Neuronal stem cell (in vitro differentiated cells): Measurements from ENCODE around the gene CNTNAP1.
A peak's percentile ranks its signal among the peaks of the same experiment; 100 is the strongest.

ENCODE experiments used
- DNase-seq: peaks from one replicate; pipeline ENCODE4 v3.0.0-alpha.2; 2013; ENCODE audit warnings: low spot score
- H2AFZ ChIP-seq: one replicate; pipeline ENCODE4 v1.6.1; 2013; ENCODE audit warnings: mild to moderate bottlenecking, low read length, inconsistent platforms
- H2AK5ac ChIP-seq: 2 replicates; pipeline ENCODE4 v1.6.1; 2013; ENCODE audit warnings: low read depth, mild to moderate bottlenecking, inconsistent platforms, low read length, moderate library complexity, mixed read lengths
- H2BK120ac ChIP-seq: 2 replicates; pipeline ENCODE4 v1.6.1; 2013; ENCODE audit warnings: low read depth, mild to moderate bottlenecking, inconsistent platforms, low read length, moderate library complexity, mixed read lengths
- H2BK12ac ChIP-seq: one replicate; pipeline ENCODE4 v1.6.1; 2013; ENCODE audit warnings: low read length, inconsistent platforms
- H2BK15ac ChIP-seq: 2 replicates; pipeline ENCODE4 v1.6.1; 2013; ENCODE audit warnings: mild to moderate bottlenecking, low read length, inconsistent platforms, mixed read lengths
- H2BK5ac ChIP-seq: one replicate; pipeline ENCODE4 v1.6.1; 2013; ENCODE audit warnings: inconsistent platforms, mild to moderate bottlenecking, low read length, moderate library complexity
- H3K14ac ChIP-seq: one replicate; pipeline ENCODE4 v1.6.1; 2013; ENCODE audit warnings: low read length, inconsistent platforms
- H3K18ac ChIP-seq: 2 replicates; pipeline ENCODE4 v1.6.1; 2013; ENCODE audit warnings: low read length, inconsistent platforms
- H3K23ac ChIP-seq: 2 replicates; pipeline ENCODE4 v1.6.1; 2013; ENCODE audit warnings: low read depth, mild to moderate bottlenecking, mixed read lengths, low read length, inconsistent platforms; ENCODE audit not compliant: poor library complexity
- H3K27ac ChIP-seq: replicated peaks from 3 replicates; pipeline ENCODE4 v1.5.1; 2013; ENCODE audit warnings: low read length, inconsistent platforms
- H3K27me3 ChIP-seq, 3 experiments: 2 replicates each; pipeline ENCODE4 v1.6.1; 2013; ENCODE audit warnings: low read length in 3 of 3, mild to moderate bottlenecking in 2 of 3, inconsistent platforms in 1 of 3, low read depth in 1 of 3, mixed read lengths in 1 of 3, moderate library complexity in 1 of 3; ENCODE audit not compliant: control insufficient read depth in 3 of 3, insufficient read depth in 3 of 3
- H3K36me3 ChIP-seq, 2 donors: replicated peaks in 1 of 2; 2 replicates each; pipeline ENCODE4 v1.6.1; 2013; ENCODE audit warnings: low read length in 2 of 2; ENCODE audit not compliant: control insufficient read depth in 2 of 2, insufficient read depth in 2 of 2
- H3K4ac ChIP-seq: 2 replicates; pipeline ENCODE4 v1.6.1; 2013; ENCODE audit warnings: inconsistent platforms, mild to moderate bottlenecking, low read length, moderate library complexity
- H3K4me1 ChIP-seq, 2 donors: 1 replicate in 1 of 2; 2 replicates in 1 of 2; pipeline ENCODE4 v1.6.1; 2013; ENCODE audit warnings: low read length in 2 of 2, low read depth in 1 of 2; ENCODE audit not compliant: control insufficient read depth in 2 of 2, insufficient read depth in 1 of 2
- H3K4me2 ChIP-seq: one replicate; pipeline ENCODE4 v1.6.1; 2013; ENCODE audit warnings: mild to moderate bottlenecking, low read length, inconsistent platforms; ENCODE audit not compliant: insufficient read depth, poor library complexity, severe bottlenecking
- H3K4me3 ChIP-seq, 2 donors: 2 replicates each; pipeline ENCODE4 v1.5.1; 2013; ENCODE audit warnings: low read length in 2 of 2, mild to moderate bottlenecking in 2 of 2, inconsistent platforms in 1 of 2, moderate library complexity in 1 of 2
- H3K79me1 ChIP-seq: one replicate; pipeline ENCODE4 v1.6.1; 2013; ENCODE audit warnings: low read depth, mild to moderate bottlenecking, inconsistent platforms, low read length, moderate library complexity
- H3K9ac ChIP-seq: one replicate; pipeline ENCODE4 v1.6.1; 2013; ENCODE audit warnings: mild to moderate bottlenecking, low read depth, low read length, inconsistent platforms; ENCODE audit not compliant: poor library complexity
- H3K9me3 ChIP-seq, 2 donors: replicated peaks in 1 of 2; 2 replicates each; pipeline versions ENCODE3 to v1.6.1; 2013; ENCODE audit warnings: low read length in 2 of 2, mild to moderate bottlenecking in 2 of 2, inconsistent platforms in 1 of 2, low read depth in 1 of 2, mixed read lengths in 1 of 2, moderate library complexity in 1 of 2; ENCODE audit not compliant: control insufficient read depth in 2 of 2, insufficient read depth in 1 of 2
- H4K8ac ChIP-seq: one replicate; pipeline ENCODE4 v1.6.1; 2013; ENCODE audit warnings: low read depth, mild to moderate bottlenecking, inconsistent platforms, low read length, moderate library complexity
- H4K91ac ChIP-seq: one replicate; pipeline ENCODE4 v1.6.1; 2013; ENCODE audit warnings: low read length, low read depth, mild to moderate bottlenecking, inconsistent platforms; ENCODE audit not compliant: poor library complexity
- WGBS, 2 donors: extraction: QIAGEN DNeasy Blood & Tissue Kit; methylation state at CpG; one replicate each; pipeline ENCODE4 v1.1.7; 2013; ENCODE audit warnings: missing lambda C conversion rate in 2 of 2, mixed read lengths in 1 of 2; ENCODE audit not compliant: insufficient read length in 2 of 2, insufficient replicate concordance in 1 of 2; ENCODE audit errors: extremely low coverage in 2 of 2; 5-methylcytosine and 5-hydroxymethylcytosine counted together

The CNTNAP1 gene

DNA sequence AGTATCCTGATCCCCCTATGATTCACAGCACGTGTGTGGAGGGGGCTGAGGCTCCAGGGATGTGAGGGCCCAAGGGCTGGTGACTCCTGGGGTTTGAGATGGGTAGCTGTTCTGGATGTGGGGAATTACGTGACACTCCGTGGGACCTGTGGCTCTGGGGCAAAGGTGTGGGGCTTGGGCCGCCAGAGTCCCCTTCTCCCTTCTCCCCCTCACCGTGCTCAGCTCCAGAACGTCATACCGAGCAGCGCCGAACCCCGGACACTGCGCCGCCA is 12.7 kb upstream of the CNTNAP1 start:
- H3K79me1 ChIP-seq: peaks cover 6% of the 10 kb centered on the region
- no peak for DNase-seq
- H4K91ac ChIP-seq: no peak overlapping the region
- peak overlapping the region in 1 of 2 donors; percentile 69 for H3K4me3 ChIP-seq
- H3K27me3 ChIP-seq: peaks cover 0 to 40% (median 3%) of the 10 kb centered on the region in 3 experiments
- no peak overlapping the region for H2AFZ ChIP-seq
- peak overlapping the region; percentile 3 for H2AK5ac ChIP-seq
- H3K9me3 ChIP-seq: peaks cover 0 to 2% of the 10 kb centered on the region in 2 donors
- H3K36me3 ChIP-seq: peaks cover 13 to 80% of the 10 kb centered on the region in 2 donors
- H3K27ac ChIP-seq: no peak overlapping the region
- H3K4me2 ChIP-seq: peak overlapping the region; percentile 93
- H3K4ac ChIP-seq: no peak overlapping the region
- no peak overlapping the region for H2BK120ac ChIP-seq
- no peak overlapping the region for H2BK5ac ChIP-seq
- no peak overlapping the region for H3K23ac ChIP-seq
- H3K9ac ChIP-seq: peak overlapping the region; percentile 91
- H2BK15ac ChIP-seq: peak overlapping the region; percentile 55
- peaks cover under 1 to 26% of the 10 kb centered on the region in 2 donors for H3K4me1 ChIP-seq
- H3K18ac ChIP-seq: peak overlapping the region; percentile 95
- WGBS, 2 donors: no CpG with 5 or more reads among the region's 12 CpGs
- H4K8ac ChIP-seq: no peak overlapping the region
- H2BK12ac ChIP-seq: no peak overlapping the region
- H3K14ac ChIP-seq: no peak overlapping the region

GRCh38 chr17:42669977-42670788 is 12.1 kb upstream of the CNTNAP1 start:
- Histone ChIP-seq H3K27ac (no peak overlapping the region), H3K4me1 (peaks cover 6 to 31% of the 10 kb centered on the region in 2 donors), H3K23ac (peak overlapping the region; percentile 65), H3K18ac (peak overlapping the region; percentile 95), H3K4me3 (peak overlapping the region in 1 of 2 donors; percentile 76), H2BK15ac (peak overlapping the region; percentile 55), H4K8ac (peak overlapping the region; percentile 43), H3K27me3 (peaks cover 0 to 46% (median 4%) of the 10 kb centered on the region in 3 experiments), H3K4me2 (peak overlapping the region; percentile 93), H3K9ac (peak overlapping the region; percentile 91), H3K36me3 (peaks cover 13 to 80% of the 10 kb centered on the region in 2 donors), H3K14ac (no peak overlapping the region), H3K4ac (no peak overlapping the region), H3K79me1 (peaks cover 8% of the 10 kb centered on the region), H2AK5ac (peak overlapping the region; percentile 84), H2AFZ (no peak overlapping the region), H2BK120ac (no peak overlapping the region), H3K9me3 (peaks cover 0 to 2% of the 10 kb centered on the region in 2 donors), H2BK5ac (no peak overlapping the region), H4K91ac (no peak overlapping the region), H2BK12ac (peak overlapping the region; percentile 41)
- no peak for DNase-seq
- WGBS, 2 donors: no CpG with 5 or more reads among the region's 87 CpGs

- Histone ChIP-seq H3K9ac (peak overlapping the region; percentile 81), H3K23ac (peak overlapping the region; percentile 73), H3K4me3 (no peak overlapping the region), H2BK12ac (peak overlapping the region; percentile 84), H4K91ac (no peak overlapping the region), H2AFZ (no peak overlapping the region), H3K9me3 (peaks cover 0 to 2% of the 10 kb centered on the region in 2 donors), H4K8ac (no peak overlapping the region), H3K27me3 (peaks cover 0 to 54% (median 10%) of the 10 kb centered on the region in 3 experiments), H3K4me2 (peak overlapping the region; percentile 93), H3K4me1 (peaks cover 12 to 38% of the 10 kb centered on the region in 2 donors), H2BK15ac (peak overlapping the region; percentile 81), H3K79me1 (peaks cover 15% of the 10 kb centered on the region), H3K27ac (no peak overlapping the region), H3K18ac (peak overlapping the region; percentile 64), H3K4ac (no peak overlapping the region), H2AK5ac (peak overlapping the region; percentile 84), H3K14ac (no peak overlapping the region), H3K36me3 (peaks cover 13 to 72% of the 10 kb centered on the region in 2 donors), H2BK5ac (no peak overlapping the region), H2BK120ac (peak overlapping the region; percentile 81)
- DNase-seq: no peak
- WGBS, 2 donors: no CpG with 5 or more reads among the region's 50 CpGs
These were observed 11.3 kb upstream of the CNTNAP1 start for GRCh38 chr17:42670789-42671657.

DNA sequence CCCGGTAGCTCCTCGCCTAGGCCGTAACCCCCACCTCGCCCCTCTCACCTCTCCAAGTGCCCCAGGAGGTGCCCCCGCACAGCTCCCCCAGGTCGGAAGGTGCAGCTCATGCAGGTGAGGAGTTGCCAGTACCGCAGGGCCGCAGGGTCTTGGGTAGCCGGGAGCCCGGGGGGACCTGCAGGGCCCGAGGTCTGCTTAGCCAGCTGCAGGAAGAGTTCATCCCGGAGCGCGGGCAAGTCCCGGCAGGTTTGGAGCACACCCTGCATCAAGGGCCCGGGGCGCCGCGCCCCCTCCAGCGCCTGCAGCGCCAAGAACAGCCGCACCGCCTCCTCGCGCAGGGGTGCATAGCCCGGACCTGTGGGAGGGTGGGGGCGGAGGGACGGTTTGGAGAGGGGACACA is 10.3 kb upstream of the CNTNAP1 start:
- no CpG with 5 or more reads among the region's 28 CpGs for WGBS, 2 donors
- H3K27me3 ChIP-seq: peaks cover 0 to 58% (median 10%) of the 10 kb centered on the region in 3 experiments

More for the DNA sequence above, 10.3 kb upstream of the CNTNAP1 start:
- Histone ChIP-seq H3K14ac (peak overlapping the region; percentile 38), H3K79me1 (peaks cover 19% of the 10 kb centered on the region), H3K23ac (peak overlapping the region; percentile 55), H2AK5ac (no peak overlapping the region), H2BK12ac (no peak overlapping the region), H3K36me3 (peaks cover 7 to 63% of the 10 kb centered on the region in 2 donors), H3K4me3 (no peak overlapping the region), H2BK15ac (no peak overlapping the region), H3K4ac (peak overlapping the region; percentile 37), H3K18ac (peak overlapping the region; percentile 48), H3K4me1 (peaks cover 12 to 38% of the 10 kb centered on the region in 2 donors), H3K27ac (no peak overlapping the region), H2BK120ac (no peak overlapping the region), H4K91ac (no peak overlapping the region), H2BK5ac (no peak overlapping the region), H3K9ac (no peak overlapping the region), H4K8ac (no peak overlapping the region), H2AFZ (no peak overlapping the region), H3K9me3 (peaks cover 0 to 2% of the 10 kb centered on the region in 2 donors), H3K4me2 (no peak overlapping the region)
- DNase-seq: no peak
